Chondrocyte (in vitro differentiated cells): ENCODE results near the gene CD79B. TPM values are rescaled to one million over a fixed set of nuclear protein-coding genes. Genes with fewer than 3 reads are reported as not detected.
A peak's percentile ranks its signal among the peaks of the same experiment; 100 is the strongest.
"Not testable (repeated sequence)": the region's sequence is repeated elsewhere in the genome, so short reads cannot be mapped to it uniquely, and the experiment has no call there.

Experiments used
- DNase-seq: peaks from one replicate; pipeline ENCODE4 v3.0.0; 2021; ENCODE audit warnings: mixed read lengths, low spot score
- H3K27ac Mint-ChIP-seq: one replicate; pipeline ENCODE4 v1.8.0; 2021; ENCODE audit warnings: mild to moderate bottlenecking, moderate library complexity, mixed read lengths; ENCODE audit not compliant: unreplicated experiment
- H3K27me3 Mint-ChIP-seq: 2 replicates; pipeline ENCODE4 v1.8.0; 2021; ENCODE audit warnings: low read depth, mixed read lengths
- H3K36me3 Mint-ChIP-seq: 2 replicates; pipeline ENCODE4 v1.8.0; 2021; ENCODE audit warnings: low read depth, mixed read lengths
- H3K4me1 Mint-ChIP-seq: 2 replicates; pipeline ENCODE4 v1.8.0; 2021; ENCODE audit warnings: low read depth, mild to moderate bottlenecking, mixed read lengths
- H3K4me3 Mint-ChIP-seq: one replicate; pipeline ENCODE4 v1.8.0; 2021; ENCODE audit warnings: mild to moderate bottlenecking, moderate library complexity, mixed read lengths; ENCODE audit not compliant: unreplicated experiment
- H3K9me3 Mint-ChIP-seq: 2 replicates; pipeline ENCODE4 v1.8.0; 2021; ENCODE audit warnings: low read depth, mixed read lengths
- CTCF ChIP-seq: fragments of 200-600 bp; sonication (generic); IDR thresholded peaks from 2 replicates; pipeline ENCODE4 v1.5.0; 2021; ENCODE audit warnings: antibody characterized with exemption, mild to moderate bottlenecking, moderate library complexity
- total RNA-seq: library from RNA; stranded (reverse); gene quantifications from 3 replicates; pipeline ENCODE4 v1.2.1, GENCODE V29; 2021

CD79B gene
- total RNA-seq, 1 donor from 2014 or later = not detected

DNA sequence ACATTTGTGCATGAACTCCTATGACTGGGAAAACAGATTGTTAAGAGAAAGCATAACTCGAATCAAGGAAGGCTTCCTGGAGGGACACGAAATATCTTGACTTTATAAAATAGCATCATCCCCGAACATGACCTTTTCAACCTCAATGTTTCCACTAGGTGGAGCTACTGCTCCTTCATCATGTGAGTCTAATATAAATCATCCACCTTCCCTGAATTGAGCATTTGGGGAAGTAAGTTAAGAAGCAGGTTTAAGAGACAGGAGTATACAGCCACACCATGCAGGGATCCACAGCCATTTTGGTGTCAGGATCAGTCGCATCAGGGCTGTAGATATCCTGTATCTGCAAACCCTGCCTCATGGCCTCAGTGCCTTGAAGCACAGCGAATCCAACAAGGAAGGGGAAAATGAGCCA lies 28.3 kb downstream of the CD79B start:
- not testable (repeated sequence) for H3K4me1 Mint-ChIP-seq, H3K27ac Mint-ChIP-seq, DNase-seq, H3K36me3 Mint-ChIP-seq, H3K9me3 Mint-ChIP-seq, H3K4me3 Mint-ChIP-seq
- TF ChIP-seq CTCF = peak; percentile 77
- peaks cover 35% of the 10 kb centered on the region for H3K27me3 Mint-ChIP-seq

GRCh38 chr17:63901971-63902370 lies 30.2 kb downstream of the CD79B start:
- H3K4me1 Mint-ChIP-seq, DNase-seq, H3K27ac Mint-ChIP-seq, H3K36me3 Mint-ChIP-seq, H3K4me3 Mint-ChIP-seq, H3K9me3 Mint-ChIP-seq: not testable (repeated sequence)
- peaks cover 22% of the 10 kb centered on the region for H3K27me3 Mint-ChIP-seq

DNA sequence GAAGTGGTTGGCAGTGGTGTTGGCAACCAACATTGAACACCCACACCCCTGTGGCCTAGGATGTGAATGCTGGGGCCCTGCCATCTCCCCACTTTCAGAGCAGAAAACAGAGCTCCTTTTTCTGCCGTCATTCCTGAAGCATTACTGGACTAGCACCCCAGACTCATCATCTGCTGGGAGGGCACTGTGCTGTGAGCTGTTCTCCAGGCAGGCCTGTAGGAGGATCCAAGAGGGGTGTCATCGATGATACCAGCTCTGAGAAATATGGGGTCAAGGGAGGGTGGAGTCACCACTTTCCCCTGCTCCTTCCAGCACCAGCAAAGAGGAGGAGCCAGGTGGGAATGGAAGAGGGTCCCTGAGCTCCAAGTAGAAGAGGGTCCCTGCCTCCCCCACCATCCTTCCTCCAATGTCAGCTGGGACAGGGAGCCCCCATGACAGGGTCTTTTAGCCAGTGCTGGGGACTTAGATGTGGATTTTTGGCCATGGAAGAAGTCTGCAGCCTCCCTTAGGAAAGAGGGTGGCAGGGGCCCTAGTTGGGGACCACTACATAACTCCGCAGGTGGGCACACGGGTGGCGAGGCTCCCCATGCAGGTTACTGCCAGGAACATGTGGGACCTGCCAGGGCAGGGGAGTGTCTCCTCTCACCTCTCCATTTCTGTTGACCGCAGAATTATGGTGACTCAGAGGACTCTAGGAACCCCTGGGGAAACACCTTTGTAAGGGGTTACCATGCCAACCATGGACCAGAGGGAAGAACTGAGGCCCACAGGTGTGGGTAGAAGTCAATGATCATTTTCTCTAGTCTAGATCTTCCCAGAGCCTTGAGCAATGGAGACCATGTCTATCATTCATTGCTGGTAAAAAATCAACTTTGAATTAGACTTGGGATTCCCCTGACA lies 33.0 kb downstream of the CD79B start:
- H3K4me3 Mint-ChIP-seq, H3K27ac Mint-ChIP-seq, H3K9me3 Mint-ChIP-seq, H3K4me1 Mint-ChIP-seq, H3K36me3 Mint-ChIP-seq: not testable (repeated sequence)
- peaks cover 22% of the 10 kb centered on the region for H3K27me3 Mint-ChIP-seq
- peak; percentile 61 for DNase-seq

DNA sequence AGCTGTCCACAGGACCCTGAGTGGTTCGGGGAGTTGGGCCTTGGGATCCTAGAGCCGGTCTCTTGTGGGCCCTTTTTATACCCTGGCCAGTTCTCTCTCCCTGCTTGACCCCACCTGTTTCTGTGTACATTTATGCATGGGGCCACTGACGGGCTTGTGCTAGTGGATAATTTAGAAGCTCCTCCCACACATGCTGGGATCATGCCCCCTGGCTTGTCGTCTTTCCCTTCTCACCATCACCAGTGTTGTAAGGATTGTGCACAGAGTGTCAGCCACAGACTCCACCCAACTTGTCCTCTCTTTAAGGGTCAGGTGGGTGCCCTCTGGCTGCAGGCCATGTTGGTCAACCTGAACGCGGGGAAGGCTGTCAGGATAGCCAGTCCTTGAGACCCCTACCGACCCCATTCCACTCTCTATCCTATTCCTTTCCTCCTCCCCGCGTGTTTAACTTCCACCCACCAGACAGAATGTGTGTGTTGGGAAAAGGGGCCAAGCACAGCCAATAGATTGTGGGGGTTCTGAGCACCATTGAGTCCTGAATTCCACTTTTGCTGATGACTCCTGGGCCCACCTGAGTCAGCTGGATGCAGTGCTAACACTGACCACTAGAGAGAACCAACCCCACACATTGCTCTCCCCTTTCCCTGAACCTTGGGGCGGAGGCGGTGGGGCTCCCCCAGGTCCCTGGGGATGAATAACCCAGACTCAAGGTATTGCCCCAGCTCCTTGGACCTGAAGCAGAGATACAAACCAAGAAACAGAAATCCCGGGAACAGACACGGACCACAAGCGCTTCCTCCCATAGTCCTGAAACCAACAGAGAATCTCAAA lies 35.4 kb downstream of the CD79B start, which contains the start of gene CSH1:
CSH1 (minus strand) TSS at position 51 of the 831 bp plus-strand sequence. CDS start 63 bp downstream, outside the sequence.
- not testable (repeated sequence) for H3K27ac Mint-ChIP-seq, H3K4me3 Mint-ChIP-seq, H3K4me1 Mint-ChIP-seq, H3K36me3 Mint-ChIP-seq, H3K9me3 Mint-ChIP-seq
- peaks cover 32% of the 10 kb centered on the region for H3K27me3 Mint-ChIP-seq
- DNase-seq = peak; percentile 24

- peaks cover 27% of the 10 kb centered on the region for H3K27me3 Mint-ChIP-seq
- H3K4me3 Mint-ChIP-seq = not testable (repeated sequence)
Measured at GRCh38 chr17:63894821-63895220, 37.3 kb downstream of the CD79B start.

DNA sequence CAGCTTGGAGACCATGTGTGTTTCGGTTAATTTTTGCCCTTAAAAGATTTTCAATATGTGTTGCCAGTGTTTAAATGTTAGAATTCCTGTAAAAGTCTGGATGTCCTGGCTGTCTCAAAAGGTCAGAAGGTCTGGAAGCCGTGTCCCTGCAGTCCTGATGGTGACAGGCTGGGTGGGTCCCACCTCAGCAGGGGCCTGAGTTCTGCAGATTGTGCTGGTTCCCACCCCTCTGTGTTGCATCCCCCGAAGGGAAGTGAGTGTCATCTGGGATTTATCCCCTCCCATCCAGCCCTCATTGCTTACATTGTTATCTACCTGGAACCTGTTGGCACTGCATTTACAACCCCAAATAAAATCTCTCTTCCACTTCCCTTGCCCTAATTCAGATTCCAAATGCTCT lies 38.1 kb downstream of the CD79B start:
- not testable (repeated sequence) for H3K27ac Mint-ChIP-seq, H3K4me1 Mint-ChIP-seq

More at GRCh38 chr17:63894821-63895220, 37.3 kb downstream of the CD79B start:
- peak; percentile 21 for DNase-seq
- not testable (repeated sequence) for H3K36me3 Mint-ChIP-seq, H3K27ac Mint-ChIP-seq, H3K9me3 Mint-ChIP-seq, H3K4me1 Mint-ChIP-seq

DNA sequence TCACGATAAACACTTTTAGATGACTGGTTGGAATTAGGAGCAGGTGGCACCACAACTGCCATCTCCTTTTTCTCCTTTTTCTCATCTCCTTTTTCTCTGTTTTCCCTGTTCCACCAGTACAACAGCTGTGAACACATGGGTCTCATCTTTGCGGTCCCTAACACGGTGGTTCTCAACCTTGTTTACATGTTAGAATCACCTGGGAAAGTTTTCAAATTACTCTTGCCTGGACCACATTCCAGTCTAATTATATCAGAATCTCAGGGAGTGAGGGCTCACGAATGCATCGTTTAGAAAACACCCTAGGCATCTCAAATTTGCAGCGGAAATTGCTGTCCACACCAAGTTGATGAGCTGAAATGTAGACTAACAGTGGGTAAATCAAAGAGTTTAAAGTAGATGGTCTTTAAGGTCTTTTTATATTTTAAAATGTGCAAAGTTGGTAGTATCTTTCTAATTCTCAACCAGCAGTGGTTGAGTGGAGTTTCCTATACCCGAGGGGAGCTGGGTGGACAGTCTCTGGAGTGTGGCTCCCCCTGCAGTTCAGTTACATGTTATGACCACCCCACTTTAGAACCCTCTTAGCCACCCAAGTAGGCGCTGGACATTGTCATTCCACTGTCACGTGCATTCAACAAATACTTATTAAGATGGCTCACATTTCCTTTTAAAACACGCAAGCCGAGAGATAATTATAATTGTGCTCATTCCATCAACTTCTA lies 39.7 kb downstream of the CD79B start:
- DNase-seq, H3K4me1 Mint-ChIP-seq, H3K4me3 Mint-ChIP-seq, H3K27ac Mint-ChIP-seq, H3K9me3 Mint-ChIP-seq, H3K36me3 Mint-ChIP-seq: not testable (repeated sequence)
- peak; percentile 56 for TF ChIP-seq CTCF
- peaks cover 31% of the 10 kb centered on the region for H3K27me3 Mint-ChIP-seq

More for the DNA sequence above, 38.1 kb downstream of the CD79B start:
- not testable (repeated sequence) for DNase-seq, H3K36me3 Mint-ChIP-seq, H3K9me3 Mint-ChIP-seq, H3K4me3 Mint-ChIP-seq
- peaks cover 27% of the 10 kb centered on the region for H3K27me3 Mint-ChIP-seq
